ENCODE data around the gene LMTK3.

DNA sequence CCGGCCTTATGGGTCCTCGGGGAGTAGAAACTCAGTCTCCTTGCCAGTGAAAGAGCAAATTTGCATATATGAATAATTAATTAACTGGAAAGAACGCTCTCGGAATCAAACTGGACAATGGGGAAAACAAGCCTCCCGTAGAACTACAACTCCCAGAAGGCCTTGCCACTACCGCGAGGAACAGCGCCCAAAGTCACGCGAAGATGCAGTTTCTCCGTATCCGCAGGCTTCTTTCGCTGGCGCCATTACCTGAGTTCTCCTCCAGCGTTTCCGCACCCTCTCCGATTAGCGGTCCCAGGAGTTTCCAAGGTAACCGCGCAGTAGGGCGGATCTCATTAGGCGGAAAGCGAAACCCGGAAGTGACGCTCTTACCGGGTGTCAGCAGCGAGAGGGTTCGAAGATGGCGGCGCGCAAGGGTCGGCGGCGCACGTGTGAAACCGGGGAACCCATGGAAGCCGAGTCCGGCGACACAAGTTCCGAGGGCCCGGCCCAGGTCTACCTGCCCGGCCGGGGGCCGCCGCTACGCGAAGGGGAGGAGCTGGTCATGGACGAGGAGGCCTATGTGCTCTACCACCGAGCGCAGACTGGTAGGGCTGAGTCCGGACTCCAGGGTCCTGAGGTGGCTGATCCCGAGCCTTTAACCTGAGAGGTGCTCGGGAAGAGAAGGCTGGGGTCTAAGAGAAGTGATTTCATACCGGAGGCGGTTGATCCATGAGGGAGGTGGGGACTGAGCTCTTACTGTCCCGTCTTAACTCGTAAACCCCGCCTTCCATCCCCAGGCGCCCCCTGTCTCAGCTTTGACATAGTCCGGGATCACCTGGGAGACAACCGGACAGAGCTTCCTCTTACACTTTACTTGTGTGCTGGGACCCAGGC lies 65.8 kb downstream of the LMTK3 start, which contains the start of gene GRWD1:
- peak; percentile 90 for TF ChIP-seq POLR2AphosphoS5 (IDR thresholded peaks at IDR 0.05; ENCODE audit: low read depth, low read length)
- peak; percentile 39; the same call in 1 of the 2 replicates for TF ChIP-seq SPI1 (IDR thresholded peaks at IDR 0.05; ENCODE audit: low read depth, low read length)
- peak; percentile 87 for TF ChIP-seq POLR2A (IDR thresholded peaks at IDR 0.05; ENCODE audit: low read depth, low read length)
- TF ChIP-seq TAF1 (IDR thresholded peaks at IDR 0.05; ENCODE audit: low read depth, low read length), result peak; percentile 74
- peak; percentile 74 for TF ChIP-seq POU2F2 (IDR thresholded peaks at IDR 0.05; ENCODE audit: low read depth, low read length)
